GM12878 (cell line): ENCODE measurements around the gene NLE1.

Experiments
- CTCF ChIP-seq, 3 experiments: IDR thresholded peaks in 2 of 3; conservative IDR thresholded peaks in 1 of 3; 2 replicates each; pipeline ENCODE4 v1.5.1; 2011; ENCODE audit warnings: low read depth in 3 of 3, low read length in 3 of 3, mild to moderate bottlenecking in 3 of 3, control low read depth in 2 of 3, moderate library complexity in 2 of 3, inconsistent platforms in 1 of 3, mixed read lengths in 1 of 3; ENCODE audit not compliant: control insufficient read depth in 2 of 3, insufficient read depth in 1 of 3; ENCODE audit errors: extremely low read depth in 1 of 3
- EZH2 ChIP-seq: IDR thresholded peaks from 2 replicates; pipeline ENCODE4 v1.6.1; 2012; ENCODE audit warnings: low read depth, mild to moderate bottlenecking, control low read depth, inconsistent platforms, low read length, borderline replicate concordance; ENCODE audit not compliant: control insufficient read depth
- SIN3A ChIP-seq: IDR thresholded peaks from 2 replicates; pipeline ENCODE4 v1.6.1; 2012; ENCODE audit warnings: low read depth, low read length, improper control_type of control experiment

- TF ChIP-seq CTCF (IDR thresholded peaks at IDR 0.05 in 2 of 3, conservative IDR thresholded peaks at IDR 0.05 in 1 of 3; ENCODE audit: control insufficient read depth in 2 of 3, extremely low read depth in 1 of 3, insufficient read depth in 1 of 3, low read depth in 3 of 3, low read length in 3 of 3) (no peak), EZH2 (no peak), SIN3A (no peak)
Measured at GRCh38 chr17:35162755-35163154, 20.7 kb upstream of the NLE1 start.
